ENCODE measurements around the gene PRKCH. TPM values are rescaled to one million over a fixed set of nuclear protein-coding genes. Genes with fewer than 3 reads are reported as not detected.

The PRKCH gene
- polyA plus RNA-seq, 12 donors, result 10.9 to 25.9 (median 13.8) TPM; not detected in 1

GRCh38 chr14:61585598-61586543 lies 264.5 kb downstream of the PRKCH start:
- peak; percentile 84 for DNase-seq

- DNase-seq, result no peak
These were observed 265.2 kb downstream of the PRKCH start for GRCh38 chr14:61586544-61587055.

- no peak for DNase-seq
These were observed 265.8 kb downstream of the PRKCH start for GRCh38 chr14:61587081-61587713.

- no peak for DNase-seq
These were observed 267.1 kb downstream of the PRKCH start for GRCh38 chr14:61588419-61588901.

GRCh38 chr14:61589691-61590581 lies 268.6 kb downstream of the PRKCH start:
- no peak for DNase-seq

GRCh38 chr14:61591862-61592261 lies 270.5 kb downstream of the PRKCH start:
- DNase-seq, result no peak

- DNase-seq, result no peak
These were observed 272.0 kb downstream of the PRKCH start for GRCh38 chr14:61593330-61593729.

GRCh38 chr14:61596990-61597389 lies 275.6 kb downstream of the PRKCH start:
- DNase-seq, result peak; percentile 53

- DNase-seq, result no peak
These were observed 277.6 kb downstream of the PRKCH start for GRCh38 chr14:61598980-61599379.

- no peak for DNase-seq
These were observed 278.6 kb downstream of the PRKCH start for GRCh38 chr14:61599942-61600341.

Other genes starting within 250 kb of the PRKCH start
- gene TMEM30B, start 40.2 kb upstream of the PRKCH start, polyA plus RNA-seq (ENCODE audit: insufficient read length in 12 of 12), result 1 to 10 TPM in 11 of 12 donors, not detected in 1; 1.6 to 7.5 (median 2.3) TPM